Kidney (tissue), 14 donors: ENCODE results near the gene CRIP2. TPM values are rescaled to one million over a fixed set of nuclear protein-coding genes. Genes with fewer than 3 reads are reported as not detected.

Experiments
- DNase-seq, 5 donors: peaks; one replicate each; pipeline ENCODE4 v3.0.0-alpha.2; 2013 to 2020
- FAIRE-seq: peaks from 2 replicates; lab custom pipeline; 2012; peaks lifted over from hg19 to GRCh38; lab: Jason Lieb, UNC
- H3K27ac ChIP-seq, 2 donors: one replicate each; pipeline ENCODE4 v1.7.0; 2013; ENCODE audit warnings: low read depth in 2 of 2, low read length in 2 of 2, inconsistent platforms in 1 of 2
- H3K27me3 ChIP-seq: one replicate; pipeline ENCODE4 v1.7.1; 2013; ENCODE audit warnings: low read length, inconsistent platforms; ENCODE audit not compliant: control insufficient read depth, insufficient read depth
- H3K36me3 ChIP-seq, 3 donors: one replicate each; pipeline versions ENCODE4 v1.7.0 to v1.7.1; 2013; ENCODE audit warnings: low read length in 3 of 3, control low read depth in 1 of 3, inconsistent platforms in 1 of 3; ENCODE audit not compliant: insufficient read depth in 3 of 3, control insufficient read depth in 2 of 3
- H3K4me1 ChIP-seq, 3 donors: one replicate each; pipeline versions ENCODE4 v1.7.0 to v1.7.1; 2013; ENCODE audit warnings: low read length in 3 of 3, inconsistent platforms in 1 of 3, low read depth in 1 of 3; ENCODE audit not compliant: control insufficient read depth in 2 of 3, insufficient read depth in 2 of 3
- H3K4me3 ChIP-seq, 3 donors: one replicate each; pipeline versions ENCODE4 v1.7.0 to v1.8.1; 2013; ENCODE audit warnings: low read length in 3 of 3, control low read depth in 1 of 3, inconsistent platforms in 1 of 3
- H3K9ac ChIP-seq, 3 donors: one replicate each; pipeline versions ENCODE4 v1.7.0 to v1.7.1; 2013; ENCODE audit warnings: low read length in 3 of 3, control low read depth in 1 of 3, inconsistent platforms in 1 of 3
- H3K9me3 ChIP-seq, 3 donors: one replicate each; pipeline versions ENCODE4 v1.7.0 to v1.7.1; 2013; ENCODE audit warnings: low read length in 3 of 3, control low read depth in 1 of 3, inconsistent platforms in 1 of 3; ENCODE audit not compliant: control insufficient read depth in 2 of 3, insufficient read depth in 1 of 3
- CTCF ChIP-seq: IDR thresholded peaks from 3 replicates; pipeline ENCODE4 v1.5.1; 2012; ENCODE audit warnings: mild to moderate bottlenecking, moderate library complexity, borderline replicate concordance; ENCODE audit not compliant: insufficient read depth; ENCODE audit errors: extremely low read depth
- intact Hi-C: fragments of 100-400 bp; cut with DNase I; formaldehyde crosslinking; loops from one replicate; pipeline ENCODE4 v1.11.1; 2022
- polyA plus RNA-seq: library from polyadenylated mRNA; stranded (reverse); fragments of 350-450 nt; fragmentation: Illumina TruSeq; extraction: RNeasy Lipid Tissue Mini Kit (QIAGEN cat#74804); gene quantifications from one replicate; pipeline ENCODE4 v1.2.3, GENCODE V29; 2014; ENCODE audit warnings: low read depth, low replicate concordance; ENCODE audit not compliant: insufficient read depth
- total RNA-seq: library from RNA; stranded (reverse); fragmentation: NEBNext Ultra II Directional; extraction: Animal tissue kit (Norgen Biotek cat#: 25700); gene quantifications from one replicate; pipeline ENCODE4 v1.2.1, GENCODE V29; 2021
- donor health status: control.
- donor health status: control.
- donor health status: control.
- donor health status: control.
- donor health status: control.
- donor health status: DM: yes; HTN: yes; CAD: no.
- donor health status: Normal renal cell carcinoma (clear cell type).

The CRIP2 gene
- total and polyA plus RNA-seq, 2 donors from 2014 or later, result 338 to 357 TPM

- intact Hi-C loops, result no loop called here
- H3K4me1 ChIP-seq, result no peaks in the 10 kb centered on the region
- FAIRE-seq, result no peak
- no peak for TF ChIP-seq CTCF
- H3K9me3 ChIP-seq, result no peaks in the 10 kb centered on the region
- H3K27ac ChIP-seq, result no peak overlapping the region
- no peak overlapping the region for H3K4me3 ChIP-seq
- peak in 1 of 5 donors; percentile 64 for DNase-seq
- peaks cover 0 to 2% (median 2%) of the 10 kb centered on the region in 3 donors for H3K36me3 ChIP-seq
- no peak overlapping the region for H3K9ac ChIP-seq
- H3K27me3 ChIP-seq, result no peaks in the 10 kb centered on the region
These were observed 36.7 kb upstream of the CRIP2 start for GRCh38 chr14:105437723-105438500.

- H3K27ac ChIP-seq, result no peak overlapping the region
- DNase-seq, result no peak
- peaks cover 0 to 2% (median 2%) of the 10 kb centered on the region in 3 donors for H3K36me3 ChIP-seq
- intact Hi-C loops, result no loop called here
- no peak overlapping the region for H3K4me3 ChIP-seq
- H3K9me3 ChIP-seq, result no peaks in the 10 kb centered on the region
- H3K9ac ChIP-seq, result no peak overlapping the region
- TF ChIP-seq CTCF, result no peak
- no peaks in the 10 kb centered on the region for H3K27me3 ChIP-seq
- FAIRE-seq, result no peak
- H3K4me1 ChIP-seq, result no peaks in the 10 kb centered on the region
These were observed 35.4 kb upstream of the CRIP2 start for GRCh38 chr14:105439179-105439578.

- Histone ChIP-seq H3K9me3 (no peaks in the 10 kb centered on the region), H3K27me3 (no peaks in the 10 kb centered on the region), H3K27ac (no peak overlapping the region), H3K36me3 (peaks cover 0 to 2% (median 2%) of the 10 kb centered on the region in 3 donors), H3K4me3 (no peak overlapping the region), H3K9ac (no peak overlapping the region), H3K4me1 (no peaks in the 10 kb centered on the region)
- FAIRE-seq (no peak), DNase-seq (peak in 1 of 5 donors; percentile 57)
- intact Hi-C loops, result no loop called here
- TF ChIP-seq CTCF, result no peak
These were observed 34.7 kb upstream of the CRIP2 start for GRCh38 chr14:105439710-105440553.
